GM23338 (cell line): ENCODE results near the gene ZAP70. TPM values are rescaled to one million over a fixed set of nuclear protein-coding genes. Genes with fewer than 3 reads are reported as not detected.
A peak's percentile ranks its signal among the peaks of the same experiment; 100 is the strongest.

Experiments
- ATAC-seq: fragments of 200-7000 bp; cut with Tn5 transposase; 3 replicates; pipeline ENCODE4 v1.9.1; 2020
- DNase-seq: peaks from one replicate; pipeline ENCODE4 v3.0.0-alpha.2; 2015; ENCODE audit warnings: low spot score
- H2AFZ ChIP-seq: fragments of 200-600 bp; sonication (generic); 2 replicates; pipeline ENCODE4 v1.8.0; 2016; ENCODE audit warnings: antibody characterized with exemption, mild to moderate bottlenecking, moderate library complexity
- H3F3A ChIP-seq: fragments of 200-600 bp; sonication (generic); replicated peaks from 2 replicates; pipeline ENCODE4 v1.8.0; 2017; ENCODE audit warnings: antibody characterized with exemption, mixed run types, low read depth
- H3K27ac ChIP-seq: fragments of 200-600 bp; sonication (generic); 2 replicates; pipeline ENCODE4 v1.6.1; 2016; ENCODE audit warnings: low read depth
- H3K27me3 ChIP-seq: fragments of 200-600 bp; sonication (generic); 2 replicates; pipeline ENCODE4 v1.8.0; 2016; ENCODE audit warnings: mild to moderate bottlenecking, mixed run types, moderate library complexity; ENCODE audit not compliant: insufficient read depth
- H3K36me3 ChIP-seq: fragments of 200-600 bp; sonication (generic); 2 replicates; pipeline ENCODE4 v1.8.0; 2016; ENCODE audit warnings: mild to moderate bottlenecking; ENCODE audit not compliant: insufficient read depth
- H3K4me1 ChIP-seq: fragments of 200-600 bp; sonication (generic); 2 replicates; pipeline ENCODE4 v1.8.0; 2016; ENCODE audit warnings: mild to moderate bottlenecking, moderate library complexity; ENCODE audit not compliant: insufficient read depth
- H3K4me2 ChIP-seq: fragments of 200-600 bp; sonication (generic); 2 replicates; pipeline ENCODE4 v1.7.1; 2017; ENCODE audit warnings: mixed run types
- H3K4me3 ChIP-seq: fragments of 200-600 bp; sonication (generic); 2 replicates; pipeline ENCODE4 v1.6.1; 2016; ENCODE audit warnings: mixed run types
- H3K79me2 ChIP-seq: fragments of 200-600 bp; sonication (generic); replicated peaks from 2 replicates; pipeline ENCODE4 v1.8.0; 2017; ENCODE audit warnings: mild to moderate bottlenecking; ENCODE audit not compliant: insufficient read depth
- H3K9me2 ChIP-seq: fragments of 200-600 bp; sonication (generic); 2 replicates; pipeline ENCODE4 v1.8.0; 2017; ENCODE audit not compliant: insufficient read depth
- H4K20me1 ChIP-seq: fragments of 200-600 bp; sonication (generic); replicated peaks from 2 replicates; pipeline ENCODE4 v1.8.0; 2017; ENCODE audit warnings: mild to moderate bottlenecking; ENCODE audit not compliant: insufficient read depth
- H3K27ac Mint-ChIP-seq: 2 replicates; pipeline ENCODE4 v1.8.0; 2020; ENCODE audit warnings: inconsistent platforms, mild to moderate bottlenecking, moderate library complexity, mixed read lengths
- H3K27me3 Mint-ChIP-seq: 3 replicates; pipeline ENCODE4 v1.8.0; 2022; ENCODE audit warnings: low read depth, mild to moderate bottlenecking, moderate library complexity, mixed read lengths, inconsistent platforms; ENCODE audit not compliant: insufficient read depth, poor library complexity
- H3K36me3 Mint-ChIP-seq: 3 replicates; pipeline ENCODE4 v1.8.0; 2021; ENCODE audit warnings: low read depth, mild to moderate bottlenecking, inconsistent platforms, moderate library complexity, mixed read lengths
- H3K4me1 Mint-ChIP-seq: 3 replicates; pipeline ENCODE4 v1.8.0; 2020; ENCODE audit warnings: mild to moderate bottlenecking, inconsistent platforms, mixed read lengths
- H3K4me3 Mint-ChIP-seq: 3 replicates; pipeline ENCODE4 v1.8.0; 2021; ENCODE audit warnings: moderate library complexity, mild to moderate bottlenecking, inconsistent platforms, mixed read lengths
- H3K9me3 Mint-ChIP-seq: 3 replicates; pipeline ENCODE4 v1.8.0; 2020; ENCODE audit warnings: moderate library complexity, mild to moderate bottlenecking, inconsistent platforms, mixed read lengths
- CREB1 ChIP-seq: fragments of 250-450 bp; sonication (Bioruptor Pico); IDR thresholded peaks from 2 replicates; pipeline ENCODE4 v1.5.0; 2020; ENCODE audit warnings: low read depth, mild to moderate bottlenecking, moderate library complexity
- JUNB ChIP-seq: IDR thresholded peaks from one replicate; pipeline ENCODE4 v1.6.1; 2016; ENCODE audit warnings: antibody characterized with exemption; ENCODE audit not compliant: unreplicated experiment
- NANOG ChIP-seq: IDR thresholded peaks from 2 replicates; pipeline ENCODE4 v1.6.1; 2016; ENCODE audit warnings: antibody characterized with exemption, borderline replicate concordance
- STAT1 ChIP-seq: IDR thresholded peaks from one replicate; pipeline ENCODE4 v1.6.1; 2016; ENCODE audit warnings: antibody characterized with exemption; ENCODE audit not compliant: unreplicated experiment
- ZNF114 ChIP-seq: fragments of 250-450 bp; sonication (Bioruptor Pico); IDR thresholded peaks from 2 replicates; pipeline ENCODE4 v1.5.0; 2020; ENCODE audit warnings: mild to moderate bottlenecking, moderate library complexity
- ZNF331 ChIP-seq: fragments of 250-450 bp; sonication (Bioruptor Pico); IDR thresholded peaks from 2 replicates; pipeline ENCODE4 v1.5.0; 2020; ENCODE audit warnings: low read depth, mild to moderate bottlenecking, moderate library complexity
- polyA plus RNA-seq: library from polyadenylated mRNA; unstranded; fragments of >200 nt; fragmentation: Nextera tagmentation; extraction: Ambion mirVana; gene quantifications from 2 replicates; pipeline ENCODE4 v1.2.1, GENCODE V29; 2016
- total RNA-seq: library from RNA; depleted of rRNA; stranded (reverse); fragments of >200 nt; shearing (Covaris generic); gene quantifications from 2 replicates; pipeline ENCODE4 v1.2.3, GENCODE V29; 2014
- TF ChIP-seq, protein P1 (sequence below): IDR thresholded peaks from 2 replicates; pipeline ENCODE4 v1.6.1; 2016; ENCODE audit warnings: antibody characterized with exemption
- TF ChIP-seq, protein P2 (sequence below), 2 experiments: fragments of 200-600 bp in 1 of 2; sonication (generic) in 1 of 2; conservative IDR thresholded peaks; 2 replicates each; pipeline versions ENCODE4 v1.5.1 to v1.6.1; 2016 to 2017; ENCODE audit warnings: antibody characterized with exemption in 2 of 2, low read depth in 2 of 2, mild to moderate bottlenecking in 2 of 2, moderate library complexity in 1 of 2
- TF ChIP-seq, protein P3 (sequence below): fragments of 250-450 bp; sonication (Bioruptor Pico); IDR thresholded peaks from 2 replicates; pipeline ENCODE4 v1.5.0; 2020; ENCODE audit warnings: mild to moderate bottlenecking, moderate library complexity

Gene ZAP70
- total and polyA plus RNA-seq, 2 experiments from 2014 or later: 0.42 TPM; not detected in 1

DNA sequence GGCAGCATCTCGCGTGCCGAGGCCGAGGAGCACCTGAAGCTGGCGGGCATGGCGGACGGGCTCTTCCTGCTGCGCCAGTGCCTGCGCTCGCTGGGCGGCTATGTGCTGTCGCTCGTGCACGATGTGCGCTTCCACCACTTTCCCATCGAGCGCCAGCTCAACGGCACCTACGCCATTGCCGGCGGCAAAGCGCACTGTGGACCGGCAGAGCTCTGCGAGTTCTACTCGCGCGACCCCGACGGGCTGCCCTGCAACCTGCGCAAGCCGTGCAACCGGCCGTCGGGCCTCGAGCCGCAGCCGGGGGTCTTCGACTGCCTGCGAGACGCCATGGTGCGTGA, 10.7 kb downstream of the ZAP70 start:
- Histone ChIP-seq H3K4me2 (no peak overlapping the region), H3K79me2 (no peaks in the 10 kb centered on the region), H3K4me3 (no peak overlapping the region), H3K27me3 (no peaks in the 10 kb centered on the region), H4K20me1 (no peaks in the 10 kb centered on the region), H3K27ac (no peak overlapping the region), H3K36me3 (no peaks in the 10 kb centered on the region), H3K4me1 (peaks cover 17% of the 10 kb centered on the region), H2AFZ (peak overlapping the region; percentile 63; the same call in 1 of the 2 replicates), H3K9me2 (no peaks in the 10 kb centered on the region), H3F3A (no peaks in the 10 kb centered on the region)
- TF ChIP-seq ZNF114 (no peak), NANOG (no peak), STAT1 (no peak), ZNF331 (CRISPR knock-in tag) (no peak), JUNB (no peak), CREB1 (CRISPR knock-in tag) (no peak)
- TF ChIP-seq, protein P1, sequence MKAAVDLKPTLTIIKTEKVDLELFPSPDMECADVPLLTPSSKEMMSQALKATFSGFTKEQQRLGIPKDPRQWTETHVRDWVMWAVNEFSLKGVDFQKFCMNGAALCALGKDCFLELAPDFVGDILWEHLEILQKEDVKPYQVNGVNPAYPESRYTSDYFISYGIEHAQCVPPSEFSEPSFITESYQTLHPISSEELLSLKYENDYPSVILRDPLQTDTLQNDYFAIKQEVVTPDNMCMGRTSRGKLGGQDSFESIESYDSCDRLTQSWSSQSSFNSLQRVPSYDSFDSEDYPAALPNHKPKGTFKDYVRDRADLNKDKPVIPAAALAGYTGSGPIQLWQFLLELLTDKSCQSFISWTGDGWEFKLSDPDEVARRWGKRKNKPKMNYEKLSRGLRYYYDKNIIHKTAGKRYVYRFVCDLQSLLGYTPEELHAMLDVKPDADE: no peak
- TF ChIP-seq, protein P2, sequence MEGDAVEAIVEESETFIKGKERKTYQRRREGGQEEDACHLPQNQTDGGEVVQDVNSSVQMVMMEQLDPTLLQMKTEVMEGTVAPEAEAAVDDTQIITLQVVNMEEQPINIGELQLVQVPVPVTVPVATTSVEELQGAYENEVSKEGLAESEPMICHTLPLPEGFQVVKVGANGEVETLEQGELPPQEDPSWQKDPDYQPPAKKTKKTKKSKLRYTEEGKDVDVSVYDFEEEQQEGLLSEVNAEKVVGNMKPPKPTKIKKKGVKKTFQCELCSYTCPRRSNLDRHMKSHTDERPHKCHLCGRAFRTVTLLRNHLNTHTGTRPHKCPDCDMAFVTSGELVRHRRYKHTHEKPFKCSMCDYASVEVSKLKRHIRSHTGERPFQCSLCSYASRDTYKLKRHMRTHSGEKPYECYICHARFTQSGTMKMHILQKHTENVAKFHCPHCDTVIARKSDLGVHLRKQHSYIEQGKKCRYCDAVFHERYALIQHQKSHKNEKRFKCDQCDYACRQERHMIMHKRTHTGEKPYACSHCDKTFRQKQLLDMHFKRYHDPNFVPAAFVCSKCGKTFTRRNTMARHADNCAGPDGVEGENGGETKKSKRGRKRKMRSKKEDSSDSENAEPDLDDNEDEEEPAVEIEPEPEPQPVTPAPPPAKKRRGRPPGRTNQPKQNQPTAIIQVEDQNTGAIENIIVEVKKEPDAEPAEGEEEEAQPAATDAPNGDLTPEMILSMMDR (conservative IDR thresholded peaks at IDR 0.05; ENCODE audit: low read depth in 2 of 2): no peak
- TF ChIP-seq, protein P3, sequence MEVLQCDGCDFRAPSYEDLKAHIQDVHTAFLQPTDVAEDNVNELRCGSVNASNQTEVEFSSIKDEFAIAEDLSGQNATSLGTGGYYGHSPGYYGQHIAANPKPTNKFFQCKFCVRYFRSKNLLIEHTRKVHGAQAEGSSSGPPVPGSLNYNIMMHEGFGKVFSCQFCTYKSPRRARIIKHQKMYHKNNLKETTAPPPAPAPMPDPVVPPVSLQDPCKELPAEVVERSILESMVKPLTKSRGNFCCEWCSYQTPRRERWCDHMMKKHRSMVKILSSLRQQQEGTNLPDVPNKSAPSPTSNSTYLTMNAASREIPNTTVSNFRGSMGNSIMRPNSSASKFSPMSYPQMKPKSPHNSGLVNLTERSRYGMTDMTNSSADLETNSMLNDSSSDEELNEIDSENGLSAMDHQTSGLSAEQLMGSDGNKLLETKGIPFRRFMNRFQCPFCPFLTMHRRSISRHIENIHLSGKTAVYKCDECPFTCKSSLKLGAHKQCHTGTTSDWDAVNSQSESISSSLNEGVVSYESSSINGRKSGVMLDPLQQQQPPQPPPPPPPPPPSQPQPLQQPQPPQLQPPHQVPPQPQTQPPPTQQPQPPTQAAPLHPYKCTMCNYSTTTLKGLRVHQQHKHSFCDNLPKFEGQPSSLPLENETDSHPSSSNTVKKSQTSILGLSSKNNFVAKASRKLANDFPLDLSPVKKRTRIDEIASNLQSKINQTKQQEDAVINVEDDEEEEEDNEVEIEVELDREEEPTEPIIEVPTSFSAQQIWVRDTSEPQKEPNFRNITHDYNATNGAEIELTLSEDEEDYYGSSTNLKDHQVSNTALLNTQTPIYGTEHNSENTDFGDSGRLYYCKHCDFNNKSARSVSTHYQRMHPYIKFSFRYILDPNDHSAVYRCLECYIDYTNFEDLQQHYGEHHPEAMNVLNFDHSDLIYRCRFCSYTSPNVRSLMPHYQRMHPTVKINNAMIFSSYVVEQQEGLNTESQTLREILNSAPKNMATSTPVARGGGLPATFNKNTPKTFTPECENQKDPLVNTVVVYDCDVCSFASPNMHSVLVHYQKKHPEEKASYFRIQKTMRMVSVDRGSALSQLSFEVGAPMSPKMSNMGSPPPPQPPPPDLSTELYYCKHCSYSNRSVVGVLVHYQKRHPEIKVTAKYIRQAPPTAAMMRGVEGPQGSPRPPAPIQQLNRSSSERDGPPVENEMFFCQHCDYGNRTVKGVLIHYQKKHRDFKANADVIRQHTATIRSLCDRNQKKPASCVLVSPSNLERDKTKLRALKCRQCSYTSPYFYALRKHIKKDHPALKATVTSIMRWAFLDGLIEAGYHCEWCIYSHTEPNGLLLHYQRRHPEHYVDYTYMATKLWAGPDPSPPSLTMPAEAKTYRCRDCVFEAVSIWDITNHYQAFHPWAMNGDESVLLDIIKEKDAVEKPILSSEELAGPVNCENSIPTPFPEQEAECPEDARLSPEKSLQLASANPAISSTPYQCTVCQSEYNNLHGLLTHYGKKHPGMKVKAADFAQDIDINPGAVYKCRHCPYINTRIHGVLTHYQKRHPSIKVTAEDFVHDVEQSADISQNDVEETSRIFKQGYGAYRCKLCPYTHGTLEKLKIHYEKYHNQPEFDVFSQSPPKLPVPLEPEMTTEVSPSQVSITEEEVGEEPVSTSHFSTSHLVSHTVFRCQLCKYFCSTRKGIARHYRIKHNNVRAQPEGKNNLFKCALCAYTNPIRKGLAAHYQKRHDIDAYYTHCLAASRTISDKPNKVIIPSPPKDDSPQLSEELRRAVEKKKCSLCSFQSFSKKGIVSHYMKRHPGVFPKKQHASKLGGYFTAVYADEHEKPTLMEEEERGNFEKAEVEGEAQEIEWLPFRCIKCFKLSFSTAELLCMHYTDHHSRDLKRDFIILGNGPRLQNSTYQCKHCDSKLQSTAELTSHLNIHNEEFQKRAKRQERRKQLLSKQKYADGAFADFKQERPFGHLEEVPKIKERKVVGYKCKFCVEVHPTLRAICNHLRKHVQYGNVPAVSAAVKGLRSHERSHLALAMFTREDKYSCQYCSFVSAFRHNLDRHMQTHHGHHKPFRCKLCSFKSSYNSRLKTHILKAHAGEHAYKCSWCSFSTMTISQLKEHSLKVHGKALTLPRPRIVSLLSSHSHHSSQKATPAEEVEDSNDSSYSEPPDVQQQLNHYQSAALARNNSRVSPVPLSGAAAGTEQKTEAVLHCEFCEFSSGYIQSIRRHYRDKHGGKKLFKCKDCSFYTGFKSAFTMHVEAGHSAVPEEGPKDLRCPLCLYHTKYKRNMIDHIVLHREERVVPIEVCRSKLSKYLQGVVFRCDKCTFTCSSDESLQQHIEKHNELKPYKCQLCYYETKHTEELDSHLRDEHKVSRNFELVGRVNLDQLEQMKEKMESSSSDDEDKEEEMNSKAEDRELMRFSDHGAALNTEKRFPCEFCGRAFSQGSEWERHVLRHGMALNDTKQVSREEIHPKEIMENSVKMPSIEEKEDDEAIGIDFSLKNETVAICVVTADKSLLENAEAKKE (CRISPR knock-in tag): no peak
- H3K4me3 Mint-ChIP-seq: no peak overlapping the region
- H3K9me3 Mint-ChIP-seq: no peaks in the 10 kb centered on the region
- peaks cover 2% of the 10 kb centered on the region for H3K27me3 Mint-ChIP-seq
- ATAC-seq (no peak), DNase-seq (no peak)
- peaks cover 17% of the 10 kb centered on the region for H3K4me1 Mint-ChIP-seq
- H3K27ac Mint-ChIP-seq: no peak overlapping the region
- H3K36me3 Mint-ChIP-seq: no peaks in the 10 kb centered on the region; the same call in 2 of the 3 replicates
